Right lobe of liver (tissue), 6 donors: ENCODE results near the gene RAI1. TPM values are rescaled to one million over a fixed set of nuclear protein-coding genes. Genes with fewer than 3 reads are reported as not detected.

Experiments
- ATAC-seq, 4 donors: fragments of 200-7000 bp; cut with Tn5 transposase; one replicate each; pipeline ENCODE4 v1.9.1; 2020; ENCODE audit warnings: mild to moderate bottlenecking in 4 of 4, moderate library complexity in 4 of 4
- DNase-seq, 3 donors: peaks; one replicate each; pipeline ENCODE4 v3.0.0-alpha.2; 2020
- H3K27ac ChIP-seq, 3 donors: fragments of 200-600 bp; one replicate each; pipeline ENCODE4 v1.8.0; 2022
- H3K27me3 ChIP-seq, 2 donors: fragments of 200-600 bp; one replicate each; pipeline ENCODE4 v1.8.0; 2022
- H3K36me3 ChIP-seq, 4 donors: fragments of 200-600 bp; sonication (generic) in 1 of 4; one replicate each; pipeline versions ENCODE4 v1.5.1 to v1.8.0; 2017 to 2022; ENCODE audit warnings: control low read depth in 1 of 4
- H3K4me1 ChIP-seq, 4 donors: fragments of 200-600 bp; sonication (generic) in 1 of 4; one replicate each; pipeline versions ENCODE4 v1.5.1 to v1.8.0; 2017 to 2022; ENCODE audit warnings: control low read depth in 1 of 4
- H3K4me3 ChIP-seq, 3 donors: fragments of 200-600 bp; one replicate each; pipeline ENCODE4 v1.8.0; 2022
- H3K9me3 ChIP-seq, 4 donors: fragments of 200-600 bp; sonication (generic) in 1 of 4; one replicate each; pipeline versions ENCODE4 v1.5.1 to v1.8.0; 2017 to 2022; ENCODE audit warnings: control low read depth in 1 of 4
- CTCF ChIP-seq, 4 donors: fragments of 200-600 bp in 3 of 4; fragments of 450-650 bp in 1 of 4; IDR thresholded peaks; one replicate each; pipeline versions ENCODE4 v1.5.1 to v1.8.0; 2016 to 2022; ENCODE audit warnings: antibody characterized with exemption in 4 of 4, mild to moderate bottlenecking in 2 of 4
- POLR2A ChIP-seq: fragments of 450-650 bp; IDR thresholded peaks from one replicate; pipeline ENCODE4 v1.6.1; 2017; ENCODE audit warnings: antibody characterized with exemption, mild to moderate bottlenecking
- WGBS: methylation state at CpG from one replicate; pipeline ENCODE4 v1.1.6; 2018; ENCODE audit warnings: low coverage, low lambda C conversion rate; ENCODE audit not compliant: insufficient coverage; ENCODE audit errors: missing lambda C conversion rate; 5-methylcytosine and 5-hydroxymethylcytosine counted together
- intact Hi-C, 2 donors: fragments of 100-400 bp; cut with DNase I; formaldehyde crosslinking; loops; one replicate each; pipeline versions ENCODE4 v1.11.2 to v1.14.1; 2022
- total RNA-seq, 6 experiments: library from RNA; depleted of rRNA in 2 of 6; stranded (reverse); fragments of >200 nt in 2 of 6; fragmentation: NEBNext Ultra II Directional in 3 of 6; extraction: Animal tissue kit (Norgen Biotek cat#: 25700) in 3 of 6; gene quantifications; one replicate each; pipeline versions ENCODE4 v1.1.0 to v1.2.4, GENCODE V29; 2016 to 2023
- donor health status: DM: no; HTN: yes; CAD: no.
- donor health status: DM: no; HTN: no; CAD: no.
- donor health status: DM: no; HTN: no; CAD: no.
- donor health status: DM: no; HTN: yes; CAD: no.
- donor health status: DM: no; HTN: yes; CAD: no.

Gene RAI1
- total RNA-seq, 6 experiments from 2014 or later: 6.1 to 14.5 (median 8.4) TPM

- H3K4me1 ChIP-seq: peaks cover 0 to 10% (median 0%) of the 10 kb centered on the region in 4 donors
- no peak overlapping the region for H3K27ac ChIP-seq
- H3K36me3 ChIP-seq: no peaks in the 10 kb centered on the region
- ATAC-seq (no peak), DNase-seq (no peak)
- no peaks in the 10 kb centered on the region for H3K27me3 ChIP-seq
- TF ChIP-seq CTCF (IDR thresholded peaks at IDR 0.05) (no peak), POLR2A (no peak)
- intact Hi-C loops: no loop called here
- 7% methylated on average over 1 of the region's 5 CpGs for WGBS
- H3K9me3 ChIP-seq: no peaks in the 10 kb centered on the region
- no peak overlapping the region for H3K4me3 ChIP-seq
These were observed 55.2 kb downstream of the RAI1 start for GRCh38 chr17:17736205-17737183.

- Histone ChIP-seq H3K4me1 (peaks cover 0 to 10% (median 0%) of the 10 kb centered on the region in 4 donors), H3K27me3 (no peaks in the 10 kb centered on the region), H3K27ac (no peak overlapping the region), H3K9me3 (no peaks in the 10 kb centered on the region), H3K4me3 (no peak overlapping the region), H3K36me3 (no peaks in the 10 kb centered on the region)
- 50% methylated on average over 2 of the region's 16 CpGs for WGBS
- TF ChIP-seq POLR2A (no peak), CTCF (IDR thresholded peaks at IDR 0.05) (no peak)
- ATAC-seq: no peak
- intact Hi-C loops: no loop called here
- no peak for DNase-seq
These were observed 57.0 kb downstream of the RAI1 start for GRCh38 chr17:17737961-17738894.

DNA sequence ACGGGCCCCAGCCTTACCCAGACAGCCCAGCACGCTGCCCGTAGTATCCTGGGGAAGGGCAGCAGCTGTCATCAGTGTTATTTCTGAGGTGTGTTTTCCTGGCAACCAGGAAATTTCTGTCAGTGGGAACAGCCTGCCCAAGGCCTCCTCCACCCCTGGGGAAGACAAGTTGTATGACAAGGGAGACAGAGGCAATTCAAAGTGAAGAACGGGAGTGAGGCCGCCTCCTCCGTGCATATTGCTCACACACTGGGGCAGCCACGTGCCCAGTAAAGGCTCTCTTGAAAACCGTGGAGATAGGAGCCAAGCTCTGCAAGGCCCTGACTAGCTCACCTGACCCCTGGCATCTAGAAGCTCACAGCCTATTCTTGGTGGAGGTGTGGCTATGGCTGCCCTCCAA is 57.6 kb downstream of the RAI1 start:
- ATAC-seq: no peak
- DNase-seq: no peak
- intact Hi-C loops: no loop called here
- WGBS: 86% methylated on average over 4 of the region's 8 CpGs
- TF ChIP-seq POLR2A (no peak), CTCF (IDR thresholded peaks at IDR 0.05) (no peak)
- H3K9me3 ChIP-seq: no peaks in the 10 kb centered on the region
- H3K4me1 ChIP-seq: peaks cover 0 to 10% (median 0%) of the 10 kb centered on the region in 4 donors
- no peaks in the 10 kb centered on the region for H3K27me3 ChIP-seq
- no peak overlapping the region for H3K4me3 ChIP-seq
- no peak overlapping the region for H3K27ac ChIP-seq
- no peaks in the 10 kb centered on the region for H3K36me3 ChIP-seq

DNA sequence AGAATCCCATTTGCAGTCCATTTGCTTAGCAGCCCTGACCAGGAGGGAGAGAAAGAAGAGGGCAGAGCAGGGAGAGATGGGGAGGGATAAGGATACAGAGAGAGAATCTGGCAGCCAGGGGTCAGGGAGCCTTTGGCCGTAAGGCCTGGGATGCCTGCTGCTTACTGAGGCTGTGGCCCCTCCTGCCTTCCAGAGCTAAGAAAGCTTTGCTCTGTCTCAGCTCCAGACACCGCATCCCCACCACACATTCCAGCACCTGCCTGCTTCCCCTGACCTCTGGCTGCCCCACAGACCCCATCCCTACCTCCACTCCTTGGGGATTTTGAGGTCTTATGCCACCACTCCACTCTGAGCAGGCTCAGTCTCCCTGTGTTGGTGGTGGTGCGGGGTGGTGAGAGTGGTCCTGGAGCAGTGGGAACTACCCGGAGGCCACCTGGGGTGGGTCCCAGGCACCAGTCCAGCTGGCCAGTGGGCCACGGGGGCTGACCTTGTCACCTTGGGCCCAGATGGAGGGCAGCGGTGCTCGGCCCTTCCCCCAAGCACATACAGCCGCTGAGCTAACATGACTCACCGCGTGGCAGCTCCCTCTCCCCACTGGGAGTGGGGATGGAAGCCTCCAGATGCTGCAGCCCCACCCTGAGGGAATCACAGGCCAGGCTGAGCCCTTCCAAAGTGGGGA is 58.3 kb downstream of the RAI1 start:
- intact Hi-C loops: no loop called here
- H3K27ac ChIP-seq: no peak overlapping the region
- H3K27me3 ChIP-seq: no peaks in the 10 kb centered on the region
- TF ChIP-seq POLR2A (no peak), CTCF (IDR thresholded peaks at IDR 0.05) (no peak)
- no peak overlapping the region for H3K4me3 ChIP-seq
- peaks cover 0 to 10% (median 0%) of the 10 kb centered on the region in 4 donors for H3K4me1 ChIP-seq
- WGBS: 100% methylated on average over 1 of the region's 10 CpGs
- no peaks in the 10 kb centered on the region for H3K36me3 ChIP-seq
- H3K9me3 ChIP-seq: no peaks in the 10 kb centered on the region
- DNase-seq (no peak), ATAC-seq (peak in 3 of 4 donors; percentile 7 to 71 (median 26))
